Endothelial cell of umbilical vein (primary cell): ENCODE results near the gene ZNF439. TPM values are rescaled to one million over a fixed set of nuclear protein-coding genes. Genes with fewer than 3 reads are reported as not detected.
"Not testable (repeated sequence)": the region's sequence is repeated elsewhere in the genome, so short reads cannot be mapped to it uniquely, and the experiment has no call there.

Experiments used
- BruUV-seq: library from RNA; stranded (reverse); fragments of 400-500 nt; replicated peaks from 2 replicates; lab custom pipeline; 2021; lab: Mats Ljungman, UMichigan
- CTCF ChIA-PET: fragments of 300-600, 350-600 bp; sonication (Branson Sonifier 250); formaldehyde crosslinking; loops from one replicate; lab custom pipeline; 2021; ENCODE audit warnings: antibody characterized with exemption, inconsistent platforms; lab: Charles Lee
- POLR2A ChIA-PET: fragments of 300-600, 350-600 bp; sonication (Branson Sonifier 250); formaldehyde crosslinking; loops from one replicate; lab custom pipeline; 2021; ENCODE audit warnings: antibody characterized with exemption, inconsistent platforms; lab: Charles Lee
- DNase-seq: peaks from one replicate; pipeline ENCODE4 v3.0.0-alpha.2; 2011; ENCODE audit warnings: low read depth, low spot score
- FAIRE-seq: peaks from 2 replicates; lab custom pipeline; 2011; peaks lifted over from hg19 to GRCh38; lab: Jason Lieb, UNC
- H2AFZ ChIP-seq: 2 replicates; pipeline ENCODE4 v1.6.0; 2012; ENCODE audit warnings: low read depth, low read length, control low read depth, inconsistent platforms
- H3K27ac ChIP-seq: 2 replicates; pipeline ENCODE4 v1.5.1; 2011; ENCODE audit warnings: low read depth, mild to moderate bottlenecking, control low read depth, low read length, moderate library complexity; ENCODE audit not compliant: insufficient read depth
- H3K27me3 ChIP-seq, 2 experiments: 2 replicates each; pipeline versions ENCODE4 v1.6.0 to v1.6.1; 2011; ENCODE audit warnings: low read length in 2 of 2, mixed read lengths in 1 of 2; ENCODE audit not compliant: control insufficient read depth in 2 of 2, insufficient read depth in 2 of 2
- H3K36me3 ChIP-seq, 2 experiments: 2 replicates in 1 of 2; 3 replicates in 1 of 2; pipeline ENCODE4 v1.5.1; 2011; ENCODE audit warnings: low read length in 2 of 2, mild to moderate bottlenecking in 1 of 2, moderate library complexity in 1 of 2; ENCODE audit not compliant: control insufficient read depth in 2 of 2, insufficient read depth in 2 of 2; ENCODE audit errors: extremely low read depth in 1 of 2
- H3K4me1 ChIP-seq: 3 replicates; pipeline ENCODE4 v1.5.1; 2011; ENCODE audit warnings: mild to moderate bottlenecking, low read length; ENCODE audit not compliant: control insufficient read depth, insufficient read depth; ENCODE audit errors: extremely low read depth
- H3K4me2 ChIP-seq: 2 replicates; pipeline ENCODE4 v1.6.1; 2011; ENCODE audit warnings: low read length, control low read depth, mixed read lengths; ENCODE audit not compliant: insufficient read depth
- H3K4me3 ChIP-seq, 3 experiments: fragments of 200-600 bp in 1 of 3; sonication (generic), shearing (Covaris generic) in 1 of 3; replicated peaks in 1 of 3; 2 replicates each; pipeline ENCODE4 v1.5.1; 2011 to 2016; ENCODE audit warnings: control low read depth in 3 of 3, low read length in 3 of 3, mild to moderate bottlenecking in 2 of 3, inconsistent platforms in 1 of 3, low read depth in 1 of 3, moderate library complexity in 1 of 3; ENCODE audit not compliant: insufficient read depth in 1 of 3
- H3K79me2 ChIP-seq: 2 replicates; pipeline ENCODE4 v1.6.0; 2012; ENCODE audit warnings: low read length, inconsistent platforms; ENCODE audit not compliant: control insufficient read depth, insufficient read depth
- H3K9ac ChIP-seq: replicated peaks from 2 replicates; pipeline ENCODE3; 2011; ENCODE audit warnings: low read length, control low read depth; ENCODE audit not compliant: insufficient read depth; ENCODE audit errors: extremely low read depth
- H3K9me1 ChIP-seq: replicated peaks from 3 replicates; pipeline ENCODE4 v1.6.0; 2011; ENCODE audit warnings: mild to moderate bottlenecking, low read length; ENCODE audit not compliant: control insufficient read depth, insufficient read depth; ENCODE audit errors: extremely low read depth
- H3K9me3 ChIP-seq: replicated peaks from 2 replicates; pipeline ENCODE4 v1.5.1; 2012; ENCODE audit warnings: low read length, inconsistent platforms; ENCODE audit not compliant: control insufficient read depth, insufficient read depth
- H4K20me1 ChIP-seq: replicated peaks from 2 replicates; pipeline ENCODE3; 2011; ENCODE audit warnings: mild to moderate bottlenecking, low read length; ENCODE audit not compliant: control insufficient read depth, insufficient read depth; ENCODE audit errors: extremely low read depth
- EZH2 ChIP-seq: IDR thresholded peaks from 2 replicates; pipeline ENCODE4 v1.6.1; 2012; ENCODE audit warnings: borderline replicate concordance, low read depth, mild to moderate bottlenecking, moderate library complexity, low read length, inconsistent platforms; ENCODE audit not compliant: severe bottlenecking
- FOS ChIP-seq: IDR thresholded peaks from 2 replicates; pipeline ENCODE4 v1.6.1; 2011; ENCODE audit warnings: mild to moderate bottlenecking, low read length, moderate library complexity, borderline replicate concordance; ENCODE audit not compliant: insufficient read depth
- MYC ChIP-seq: IDR thresholded peaks from one replicate; pipeline ENCODE4 v1.6.1; 2011; ENCODE audit warnings: mild to moderate bottlenecking, low read depth, low read length
- POLR2A ChIP-seq: IDR thresholded peaks from 2 replicates; pipeline ENCODE4 v1.6.1; 2012; ENCODE audit warnings: low read depth, mild to moderate bottlenecking, control low read depth, low read length
- dilution Hi-C: fragments of 300-500 bp; cut with MboI; formaldehyde crosslinking; loops from one replicate; pipeline ENCODE4 v1.15.0; 2019; ENCODE audit warnings: low sequenced_read_pairs; ENCODE audit not compliant: extremely low pct_ligation_motif_present
- intact Hi-C: fragments of 100-400 bp; cut with micrococcal nuclease; formaldehyde crosslinking; loops from one replicate; pipeline ENCODE4 v1.10.0; 2022
- polyA plus RNA-seq, 4 experiments: library from polyadenylated mRNA; depleted of rRNA in 3 of 4; stranded (reverse) in 3 of 4; unstranded in 1 of 4; fragments of >200 nt; gene quantifications; 2 replicates each; pipeline versions ENCODE4 v1.2.1 to v1.2.3, GENCODE V29; 2011 to 2012; ENCODE audit warnings: missing spikeins in 1 of 4
- total RNA-seq: library from RNA; stranded (reverse); gene quantifications from 2 replicates; pipeline ENCODE4 v1.2.3, GENCODE V29; 2021

Gene ZNF439
- total and polyA plus RNA-seq, 2 donors (not counting 3 experiments of a cell fraction or from before 2014, with no cell fraction given) = 0.12 to 0.33 TPM

DNA sequence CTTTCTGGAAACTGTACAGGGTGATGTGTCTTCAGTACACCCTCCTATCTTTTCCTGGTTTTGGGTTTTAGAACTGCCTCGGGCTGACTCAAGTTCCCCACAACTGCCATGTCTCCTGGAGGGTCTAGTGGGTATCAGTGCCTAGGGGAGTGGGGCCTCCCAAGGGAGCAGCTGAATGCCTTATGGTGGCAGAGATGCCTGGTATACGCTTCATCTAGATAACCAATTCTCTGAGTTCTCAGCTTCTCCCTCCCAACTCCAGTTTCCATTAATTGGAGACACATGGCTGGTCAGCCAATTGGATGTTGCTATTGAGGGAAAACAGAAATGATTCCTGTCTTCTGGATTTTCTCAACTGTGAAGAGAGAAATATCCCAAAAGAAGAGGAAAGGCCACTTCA is 12.8 kb downstream of the ZNF439 start:
- Histone ChIP-seq H3K4me3 (no peak overlapping the region), H3K9ac (no peak overlapping the region), H3K9me3 (no peaks in the 10 kb centered on the region), H3K4me1 (no peaks in the 10 kb centered on the region), H3K79me2 (no peaks in the 10 kb centered on the region), H3K4me2 (no peak overlapping the region), H3K36me3 (no peaks in the 10 kb centered on the region), H3K9me1 (no peaks in the 10 kb centered on the region), H3K27ac (no peak overlapping the region), H3K27me3 (no peaks in the 10 kb centered on the region), H4K20me1 (no peaks in the 10 kb centered on the region), H2AFZ (no peak overlapping the region)
- FAIRE-seq = no peak
- ChIA-PET CTCF (no interaction called here), POLR2A (no interaction called here)
- DNase-seq = no peak
- no TSS peak for BruUV-seq
- intact Hi-C loops = no loop called here
- TF ChIP-seq MYC (no peak), FOS (no peak), POLR2A (no peak), EZH2 (no peak)
- dilution Hi-C loops = no loop called here

DNA sequence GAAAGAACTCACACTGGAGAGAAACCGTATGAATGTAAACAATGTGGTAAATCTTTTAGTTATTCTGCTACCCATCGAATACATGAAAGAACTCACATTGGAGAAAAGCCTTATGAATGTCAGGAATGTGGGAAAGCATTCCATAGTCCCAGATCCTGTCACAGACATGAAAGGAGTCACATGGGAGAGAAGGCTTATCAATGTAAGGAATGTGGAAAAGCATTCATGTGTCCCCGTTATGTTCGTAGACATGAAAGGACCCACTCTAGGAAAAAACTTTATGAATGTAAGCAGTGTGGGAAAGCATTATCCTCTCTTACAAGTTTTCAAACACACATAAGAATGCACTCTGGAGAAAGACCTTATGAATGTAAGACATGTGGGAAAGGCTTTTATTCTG is 19.2 kb downstream of the ZNF439 start:
- H3K9me3 ChIP-seq = not testable (repeated sequence)

More for the DNA sequence above, 19.2 kb downstream of the ZNF439 start:
- H3K4me1 ChIP-seq, DNase-seq, H3K27ac ChIP-seq, CTCF ChIA-PET, dilution Hi-C loops, intact Hi-C loops, POLR2A ChIA-PET, FAIRE-seq, H2AFZ ChIP-seq, H3K9ac ChIP-seq, BruUV-seq, H3K9me1 ChIP-seq, H3K36me3 ChIP-seq, H3K27me3 ChIP-seq, H3K79me2 ChIP-seq, H3K4me2 ChIP-seq, H3K4me3 ChIP-seq, H4K20me1 ChIP-seq: not testable (repeated sequence)
